K562 (cell line): ENCODE results near the gene PDZK1IP1. TPM values are rescaled to one million over a fixed set of nuclear protein-coding genes. Genes with fewer than 3 reads are reported as not detected.

Experiments
- AFF1 ChIP-seq, 2 experiments: fragments of 450-650 bp; IDR thresholded peaks; 2 replicates each; pipeline ENCODE4 v1.6.1; 2018; ENCODE audit warnings: mild to moderate bottlenecking in 2 of 2, low read depth in 1 of 2; ENCODE audit not compliant: partially characterized antibody in 2 of 2
- CHCHD3 ChIP-seq: fragments of 250-450 bp; sonication (Bioruptor Pico); IDR thresholded peaks from 2 replicates; pipeline ENCODE4 v2.1.2; 2022; ENCODE audit warnings: mild to moderate bottlenecking
- CTBP1 ChIP-seq: fragments of 450-650 bp; IDR thresholded peaks from 2 replicates; pipeline ENCODE4 v1.6.1; 2016; ENCODE audit warnings: borderline replicate concordance
- DACH1 ChIP-seq: fragments of 450-650 bp; IDR thresholded peaks from 2 replicates; pipeline ENCODE4 v1.6.1; 2018; ENCODE audit not compliant: partially characterized antibody
- GATAD2B ChIP-seq: fragments of 450-650 bp; IDR thresholded peaks from 2 replicates; pipeline ENCODE4 v1.6.1; 2017; ENCODE audit warnings: mild to moderate bottlenecking, borderline replicate concordance
- MLLT1 ChIP-seq, 2 experiments: fragments of 450-650 bp; IDR thresholded peaks; 2 replicates each; pipeline ENCODE4 v1.6.1; 2016
- MTF1 ChIP-seq: fragments of 250-450 bp; sonication (Bioruptor Pico); IDR thresholded peaks from 2 replicates; pipeline ENCODE4 v1.9.0; 2021; ENCODE audit warnings: moderate library complexity, mild to moderate bottlenecking, inconsistent platforms, borderline replicate concordance
- MYNN ChIP-seq, 2 experiments: sonication (generic); formaldehyde crosslinking in 1 of 2; IDR thresholded peaks; 2 replicates each; pipeline versions ENCODE4 v1.5.0 to v1.6.1; 2016 to 2020; ENCODE audit warnings: antibody characterized with exemption in 1 of 2, missing genetic modification reagents in 1 of 2
- PHF21A ChIP-seq: fragments of 450-650 bp; IDR thresholded peaks from 2 replicates; pipeline ENCODE4 v1.6.1; 2017; ENCODE audit warnings: low read depth, borderline replicate concordance
- PKNOX1 ChIP-seq: fragments of 450-650 bp; IDR thresholded peaks from 2 replicates; pipeline ENCODE4 v1.6.1; 2016
- RERE ChIP-seq: sonication (generic); formaldehyde crosslinking; IDR thresholded peaks from 2 replicates; pipeline ENCODE4 v1.8.0; 2023; ENCODE audit warnings: missing genetic modification reagents, mild to moderate bottlenecking, borderline replicate concordance
- ZBTB2 ChIP-seq: fragments of 450-650 bp; IDR thresholded peaks from 2 replicates; pipeline ENCODE4 v1.6.1; 2016; ENCODE audit warnings: antibody characterized with exemption
- ZC3H8 ChIP-seq: fragments of 450-650 bp; IDR thresholded peaks from 2 replicates; pipeline ENCODE4 v1.6.1; 2017
- polyA plus RNA-seq, 8 experiments: library from polyadenylated mRNA; depleted of rRNA in 4 of 8; stranded (reverse) in 5 of 8; unstranded in 3 of 8; fragments of >200 nt; fragmentation: Nextera tagmentation in 2 of 8; fragmentation: Illumina TruSeq in 1 of 8; extraction: Ambion mirVana in 2 of 8; extraction: Trizol in 1 of 8; gene quantifications; 2 replicates each; pipeline versions ENCODE4 v1.2.1 to v1.2.3, GENCODE V29; 2011 to 2014; ENCODE audit warnings: inconsistent platforms in 1 of 8, missing spikeins in 1 of 8
- total RNA-seq, 7 experiments: library from RNA; depleted of rRNA in 6 of 7; stranded (reverse); fragments of >200 nt in 6 of 7; fragmentation: Illumina TruSeq in 2 of 7; extraction: Trizol in 2 of 7; gene quantifications; 2 replicates each; pipeline versions ENCODE4 v1.2.1 to v1.2.3, GENCODE V29; 2011 to 2021; ENCODE audit warnings: low replicate concordance in 1 of 7

Gene PDZK1IP1
- total and polyA plus RNA-seq, 9 of the 15 experiments (the other 6 are each of a cell fraction or from before 2014, with no cell fraction given): 0.17 to 0.68 (median 0.53) TPM; not detected in 2

- no peak for TF ChIP-seq RERE (CRISPR knock-in tag)
- TF ChIP-seq PHF21A: no peak
- TF ChIP-seq GATAD2B: no peak
- peak; percentile 98 for TF ChIP-seq CTBP1
- TF ChIP-seq ZBTB2: peak; percentile 79; the same call in 1 of the 2 replicates
- TF ChIP-seq PKNOX1: peak; percentile 82
- no peak for TF ChIP-seq ZC3H8
- TF ChIP-seq DACH1: no peak
- TF ChIP-seq AFF1 (IDR thresholded peaks at IDR 0.05; ENCODE audit: low read depth in 1 of 2, partially characterized antibody in 2 of 2): no peak
- TF ChIP-seq MLLT1 (IDR thresholded peaks at IDR 0.05): no peak
- TF ChIP-seq MTF1 (CRISPR knock-in tag): no peak
- TF ChIP-seq CHCHD3 (CRISPR knock-in tag): no peak
- TF ChIP-seq MYNN (IDR thresholded peaks at IDR 0.05): no peak
- TF ChIP-seq MYNN (CRISPR knock-in tag; IDR thresholded peaks at IDR 0.05): no peak
Measured at GRCh38 chr1:47238935-47239592, 49.2 kb upstream of the PDZK1IP1 start (continued).
